Stimulated activated naive CD4-positive, alpha-beta T cell treated with Interleukin-2 at 50 U/mL for 16 hours (primary cell): Measurements from ENCODE around the gene VOPP1.
"Not testable (repeated sequence)": the region's sequence is repeated elsewhere in the genome, so short reads cannot be mapped to it uniquely, and the experiment has no call there.

Experiments used
- DNase-seq: peaks from one replicate; lab custom pipeline; 2025; lab: John Stamatoyannopoulos, UW

The VOPP1 gene

GRCh38 chr7:55572378-55573233, at the start of gene VOPP1:
Gene VOPP1 (minus strand): TSS chr7:55572502. CDS start chr7:55572324, 178 bp downstream.
- DNase-seq, result peak; percentile 43

GRCh38 chr7:55618913-55619312, 46.6 kb upstream of the VOPP1 start:
- DNase-seq, result no peak

- DNase-seq, result not testable (repeated sequence)
These were observed 42.2 kb upstream of the VOPP1 start for GRCh38 chr7:55614365-55615064.

- not testable (repeated sequence) for DNase-seq
These were observed 37.4 kb upstream of the VOPP1 start for GRCh38 chr7:55609726-55610125.

GRCh38 chr7:55605661-55606060, 33.4 kb upstream of the VOPP1 start:
- not testable (repeated sequence) for DNase-seq

GRCh38 chr7:55597944-55598499, 25.7 kb upstream of the VOPP1 start:
- not testable (repeated sequence) for DNase-seq

GRCh38 chr7:55597214-55597739, 25.0 kb upstream of the VOPP1 start:
- not testable (repeated sequence) for DNase-seq

- DNase-seq, result no peak
These were observed 23.2 kb upstream of the VOPP1 start for GRCh38 chr7:55595511-55595910.

- DNase-seq, result no peak
These were observed 22.6 kb upstream of the VOPP1 start for GRCh38 chr7:55594870-55595269.

GRCh38 chr7:55594414-55594813, 22.1 kb upstream of the VOPP1 start:
- DNase-seq, result no peak

GRCh38 chr7:55593515-55594318, 21.4 kb upstream of the VOPP1 start:
- peak; percentile 56 for DNase-seq

GRCh38 chr7:55593172-55593514, 20.8 kb upstream of the VOPP1 start:
- no peak for DNase-seq

GRCh38 chr7:55592492-55592891, 20.2 kb upstream of the VOPP1 start:
- no peak for DNase-seq

GRCh38 chr7:55591282-55591931, 19.1 kb upstream of the VOPP1 start:
- DNase-seq, result no peak

GRCh38 chr7:55590517-55591281, 18.4 kb upstream of the VOPP1 start:
- no peak for DNase-seq

GRCh38 chr7:55589905-55590304, 17.6 kb upstream of the VOPP1 start:
- DNase-seq, result no peak

GRCh38 chr7:55588976-55589604, 16.8 kb upstream of the VOPP1 start:
- no peak for DNase-seq

- DNase-seq, result no peak
These were observed 16.0 kb upstream of the VOPP1 start for GRCh38 chr7:55588379-55588699.

GRCh38 chr7:55587687-55588378, 15.5 kb upstream of the VOPP1 start:
- DNase-seq, result no peak

GRCh38 chr7:55582656-55583055, 10.4 kb upstream of the VOPP1 start:
- DNase-seq, result not testable (repeated sequence)
